ENCODE measurements around the gene PLP1. TPM values are rescaled to one million over a fixed set of nuclear protein-coding genes. Genes with fewer than 3 reads are reported as not detected.
"Not testable (repeated sequence)": the region's sequence is repeated elsewhere in the genome, so short reads cannot be mapped to it uniquely, and the experiment has no call there.

PLP1 gene
- total RNA-seq, 4 donors from 2014 or later, result 0.33 to 2.2 (median 1.5) TPM

- Histone ChIP-seq H3K4me1 (no peaks in the 10 kb centered on the region), H3K36me3 (no peaks in the 10 kb centered on the region), H3K4me3 (replicated peaks in 1 of 3) (no peak overlapping the region), H3K27ac (no peak overlapping the region), H3K9me3 (no peaks in the 10 kb centered on the region), H3K27me3 (no peaks in the 10 kb centered on the region)
- WGBS, 2 donors, result 91% methylated on average over 6 of the region's 6 CpGs
- DNase-seq, result no peak
- intact Hi-C loops (cut with DNase I), result no loop called here
- no peak for TF ChIP-seq POLR2A (IDR thresholded peaks at IDR 0.05)
- TF ChIP-seq CTCF (IDR thresholded peaks at IDR 0.05), result no peak
These were observed 34.3 kb upstream of the PLP1 start for GRCh38 chrX:103742339-103742738.

GRCh38 chrX:103747163-103747562, 29.5 kb upstream of the PLP1 start:
- Histone ChIP-seq H3K36me3 (no peaks in the 10 kb centered on the region), H3K4me1 (no peaks in the 10 kb centered on the region), H3K9me3 (no peaks in the 10 kb centered on the region), H3K4me3 (replicated peaks in 1 of 3) (no peak overlapping the region), H3K27ac (no peak overlapping the region), H3K27me3 (no peaks in the 10 kb centered on the region)
- TF ChIP-seq CTCF (IDR thresholded peaks at IDR 0.05) (no peak), POLR2A (IDR thresholded peaks at IDR 0.05) (no peak)
- intact Hi-C loops (cut with DNase I), result no loop called here
- DNase-seq, result no peak
- WGBS, 2 donors, result 78 to 83% methylated on average over 1 to 2 of the region's 2 CpGs

GRCh38 chrX:103754401-103754800, 22.2 kb upstream of the PLP1 start:
- WGBS, 2 donors, result 100% methylated on average over 1 to 2 of the region's 4 CpGs
- Histone ChIP-seq H3K9me3 (no peaks in the 10 kb centered on the region), H3K27me3 (no peaks in the 10 kb centered on the region), H3K4me3 (replicated peaks in 1 of 3) (no peak overlapping the region), H3K27ac (no peak overlapping the region), H3K36me3 (no peaks in the 10 kb centered on the region), H3K4me1 (no peaks in the 10 kb centered on the region)
- no peak for DNase-seq
- intact Hi-C loops (cut with DNase I), result no loop called here
- TF ChIP-seq CTCF (IDR thresholded peaks at IDR 0.05) (no peak), POLR2A (IDR thresholded peaks at IDR 0.05) (no peak)

GRCh38 chrX:103756736-103757135, 19.9 kb upstream of the PLP1 start:
- H3K9me3 ChIP-seq, result no peaks in the 10 kb centered on the region
- H3K4me3 ChIP-seq (replicated peaks in 1 of 3), result no peak overlapping the region
- TF ChIP-seq POLR2A (IDR thresholded peaks at IDR 0.05) (no peak), CTCF (IDR thresholded peaks at IDR 0.05) (no peak)
- intact Hi-C loops (cut with DNase I), result no loop called here
- no peaks in the 10 kb centered on the region for H3K36me3 ChIP-seq
- DNase-seq, result peak; percentile 14 to 22
- H3K27me3 ChIP-seq, result no peaks in the 10 kb centered on the region
- H3K27ac ChIP-seq, result no peak overlapping the region
- no peaks in the 10 kb centered on the region for H3K4me1 ChIP-seq
- WGBS, 2 donors, result 15 to 33% methylated on average over 3 of the region's 3 CpGs

GRCh38 chrX:103758555-103758954, 18.1 kb upstream of the PLP1 start:
- no peaks in the 10 kb centered on the region for H3K9me3 ChIP-seq
- 95 to 100% methylated on average over 1 of the region's 1 CpG for WGBS, 2 donors
- no peaks in the 10 kb centered on the region for H3K36me3 ChIP-seq
- no peaks in the 10 kb centered on the region for H3K27me3 ChIP-seq
- H3K27ac ChIP-seq, result no peak overlapping the region
- intact Hi-C loops (cut with DNase I), result no loop called here
- DNase-seq, result no peak
- H3K4me1 ChIP-seq, result no peaks in the 10 kb centered on the region
- H3K4me3 ChIP-seq (replicated peaks in 1 of 3), result no peak overlapping the region
- no peak for TF ChIP-seq POLR2A (IDR thresholded peaks at IDR 0.05)
- TF ChIP-seq CTCF (IDR thresholded peaks at IDR 0.05), result no peak

GRCh38 chrX:103763541-103763940, 13.1 kb upstream of the PLP1 start:
- DNase-seq; intact Hi-C loops (cut with DNase I): not testable (repeated sequence)
- WGBS, 2 donors, result 71% methylated on average over 5 of the region's 5 CpGs

GRCh38 chrX:103766813-103767555, 9.7 kb upstream of the PLP1 start:
- DNase-seq; H3K27ac ChIP-seq; H3K9me3 ChIP-seq; intact Hi-C loops (cut with DNase I); H3K4me1 ChIP-seq; H3K36me3 ChIP-seq; H3K27me3 ChIP-seq; H3K4me3 ChIP-seq (replicated peaks in 1 of 3): not testable (repeated sequence)
- WGBS, 2 donors, result 89 to 90% methylated on average over 7 to 9 of the region's 9 CpGs

More at GRCh38 chrX:103763541-103763940, 13.1 kb upstream of the PLP1 start:
- not testable (repeated sequence) for H3K9me3 ChIP-seq; H3K36me3 ChIP-seq; H3K27me3 ChIP-seq; H3K4me3 ChIP-seq (replicated peaks in 1 of 3); H3K27ac ChIP-seq; H3K4me1 ChIP-seq
